Right atrium auricular region (tissue), 2 donors: ENCODE data around the gene EXOC6B. TPM values are rescaled to one million over a fixed set of nuclear protein-coding genes. Genes with fewer than 3 reads are reported as not detected.
"Not testable (repeated sequence)": the region's sequence is repeated elsewhere in the genome, so short reads cannot be mapped to it uniquely, and the experiment has no call there.

ENCODE experiments used
- DNase-seq: peaks from one replicate; pipeline ENCODE4 v3.0.0-alpha.2; 2019; ENCODE audit warnings: low spot score
- H3K27ac ChIP-seq, 2 donors: fragments of 200-600 bp; sonication (generic); 1 replicate in 1 of 2; 2 replicates in 1 of 2; pipeline ENCODE4 v1.5.1; 2016 to 2019
- H3K27me3 ChIP-seq, 2 donors: fragments of 200-600 bp; sonication (generic); one replicate each; pipeline versions ENCODE4 v1.5.1 to v1.6.0; 2017 to 2019
- H3K36me3 ChIP-seq: fragments of 200-600 bp; sonication (generic); one replicate; pipeline ENCODE4 v1.5.1; 2016
- H3K4me1 ChIP-seq, 2 donors: fragments of 200-600 bp; sonication (generic); one replicate each; pipeline versions ENCODE4 v1.5.1 to v1.6.0; 2017 to 2019
- H3K4me3 ChIP-seq, 2 donors: fragments of 200-600 bp; sonication (generic); 1 replicate in 1 of 2; 2 replicates in 1 of 2; pipeline ENCODE4 v1.5.1; 2017 to 2019; ENCODE audit warnings: mild to moderate bottlenecking in 1 of 2, moderate library complexity in 1 of 2
- H3K9me3 ChIP-seq, 2 donors: fragments of 200-600 bp; sonication (generic); one replicate each; pipeline ENCODE4 v1.5.1; 2019
- total RNA-seq, 2 donors: library from RNA; depleted of rRNA; stranded (reverse); fragments of >200 nt; gene quantifications; one replicate each; pipeline ENCODE4 v1.1.0, GENCODE V29; 2016
- TF ChIP-seq, protein P1 (sequence below), 2 donors: fragments of 200-600 bp; sonication (generic); IDR thresholded peaks; one replicate each; pipeline ENCODE4 v1.5.1; 2019; ENCODE audit warnings: antibody characterized with exemption in 2 of 2

Gene EXOC6B
- total RNA-seq, 2 donors from 2014 or later: 80.5 to 111 TPM

DNA sequence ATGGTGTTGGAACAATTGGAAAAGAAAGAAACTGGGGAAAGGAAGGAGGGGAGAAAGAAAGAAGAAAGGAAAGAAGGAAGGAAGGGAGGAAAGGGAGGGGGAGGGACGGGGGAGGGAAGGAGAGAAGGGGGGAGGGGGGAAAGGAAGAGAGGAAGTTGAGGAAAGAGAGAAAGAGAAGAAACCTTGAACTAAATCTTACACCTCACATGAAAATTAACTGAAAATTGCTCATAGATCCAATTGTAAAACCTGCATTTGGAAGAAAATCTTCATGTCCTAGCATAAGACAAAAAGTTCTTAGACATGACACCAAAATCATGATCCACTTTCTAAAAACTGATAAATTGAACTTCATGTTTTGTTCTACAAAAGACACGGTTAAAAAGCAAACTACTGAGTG, 163.8 kb downstream of the EXOC6B start:
- H3K27ac ChIP-seq: no peak overlapping the region
- TF ChIP-seq, protein P1, sequence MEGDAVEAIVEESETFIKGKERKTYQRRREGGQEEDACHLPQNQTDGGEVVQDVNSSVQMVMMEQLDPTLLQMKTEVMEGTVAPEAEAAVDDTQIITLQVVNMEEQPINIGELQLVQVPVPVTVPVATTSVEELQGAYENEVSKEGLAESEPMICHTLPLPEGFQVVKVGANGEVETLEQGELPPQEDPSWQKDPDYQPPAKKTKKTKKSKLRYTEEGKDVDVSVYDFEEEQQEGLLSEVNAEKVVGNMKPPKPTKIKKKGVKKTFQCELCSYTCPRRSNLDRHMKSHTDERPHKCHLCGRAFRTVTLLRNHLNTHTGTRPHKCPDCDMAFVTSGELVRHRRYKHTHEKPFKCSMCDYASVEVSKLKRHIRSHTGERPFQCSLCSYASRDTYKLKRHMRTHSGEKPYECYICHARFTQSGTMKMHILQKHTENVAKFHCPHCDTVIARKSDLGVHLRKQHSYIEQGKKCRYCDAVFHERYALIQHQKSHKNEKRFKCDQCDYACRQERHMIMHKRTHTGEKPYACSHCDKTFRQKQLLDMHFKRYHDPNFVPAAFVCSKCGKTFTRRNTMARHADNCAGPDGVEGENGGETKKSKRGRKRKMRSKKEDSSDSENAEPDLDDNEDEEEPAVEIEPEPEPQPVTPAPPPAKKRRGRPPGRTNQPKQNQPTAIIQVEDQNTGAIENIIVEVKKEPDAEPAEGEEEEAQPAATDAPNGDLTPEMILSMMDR (IDR thresholded peaks at IDR 0.05): no peak
- no peaks in the 10 kb centered on the region for H3K36me3 ChIP-seq
- peaks cover 0 to 15% of the 10 kb centered on the region in 2 donors for H3K9me3 ChIP-seq
- no peak overlapping the region for H3K4me3 ChIP-seq
- no peak for DNase-seq
- H3K4me1 ChIP-seq: no peaks in the 10 kb centered on the region
- no peaks in the 10 kb centered on the region for H3K27me3 ChIP-seq

DNA sequence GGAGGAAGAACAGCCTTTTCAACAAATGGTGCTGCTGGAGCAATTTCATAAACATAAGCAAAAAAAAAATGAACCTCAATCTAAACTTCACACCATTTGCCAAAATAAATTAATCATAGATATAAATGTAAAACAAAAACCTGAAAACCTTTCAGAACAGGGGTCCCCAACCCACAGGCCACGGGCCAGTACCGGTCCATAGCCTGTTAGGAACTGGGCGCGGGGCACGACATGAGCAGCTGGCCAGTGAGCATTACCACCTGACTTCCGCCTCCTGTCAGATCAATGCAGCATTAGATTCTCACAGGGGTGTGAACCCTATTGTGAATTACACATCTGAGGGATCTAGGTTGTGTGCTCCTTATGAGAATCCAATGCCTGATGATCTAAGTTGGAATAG, 176.0 kb downstream of the EXOC6B start:
- H3K4me1 ChIP-seq: no peaks in the 10 kb centered on the region
- H3K9me3 ChIP-seq: peaks cover 0 to 6% of the 10 kb centered on the region in 2 donors
- TF ChIP-seq, protein P1 (IDR thresholded peaks at IDR 0.05): no peak
- H3K27ac ChIP-seq: no peak overlapping the region
- no peaks in the 10 kb centered on the region for H3K36me3 ChIP-seq
- no peak overlapping the region for H3K4me3 ChIP-seq
- no peaks in the 10 kb centered on the region for H3K27me3 ChIP-seq
- no peak for DNase-seq

DNA sequence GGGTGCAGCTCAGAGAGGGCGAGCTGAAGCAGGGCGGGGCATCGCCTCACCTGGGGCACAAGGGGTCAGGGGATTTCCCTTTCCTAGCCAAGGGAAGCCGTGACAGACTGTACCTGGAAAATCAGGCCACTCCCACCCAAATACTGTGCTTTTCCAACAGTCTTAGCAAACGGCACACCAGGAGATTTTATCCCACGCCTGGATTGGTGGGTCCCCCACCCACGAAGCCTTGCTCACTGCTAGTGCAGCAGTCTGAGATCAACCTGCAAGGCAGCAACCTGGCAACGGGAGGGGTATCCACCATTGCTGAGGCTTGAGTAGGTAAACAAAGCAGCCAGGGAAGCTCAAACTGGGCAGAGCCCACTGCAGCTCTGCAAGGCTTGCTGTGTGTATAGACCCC, 184.6 kb downstream of the EXOC6B start:
- H3K4me3 ChIP-seq, H3K27me3 ChIP-seq, DNase-seq, H3K9me3 ChIP-seq, H3K36me3 ChIP-seq, H3K27ac ChIP-seq, H3K4me1 ChIP-seq: not testable (repeated sequence)

DNA sequence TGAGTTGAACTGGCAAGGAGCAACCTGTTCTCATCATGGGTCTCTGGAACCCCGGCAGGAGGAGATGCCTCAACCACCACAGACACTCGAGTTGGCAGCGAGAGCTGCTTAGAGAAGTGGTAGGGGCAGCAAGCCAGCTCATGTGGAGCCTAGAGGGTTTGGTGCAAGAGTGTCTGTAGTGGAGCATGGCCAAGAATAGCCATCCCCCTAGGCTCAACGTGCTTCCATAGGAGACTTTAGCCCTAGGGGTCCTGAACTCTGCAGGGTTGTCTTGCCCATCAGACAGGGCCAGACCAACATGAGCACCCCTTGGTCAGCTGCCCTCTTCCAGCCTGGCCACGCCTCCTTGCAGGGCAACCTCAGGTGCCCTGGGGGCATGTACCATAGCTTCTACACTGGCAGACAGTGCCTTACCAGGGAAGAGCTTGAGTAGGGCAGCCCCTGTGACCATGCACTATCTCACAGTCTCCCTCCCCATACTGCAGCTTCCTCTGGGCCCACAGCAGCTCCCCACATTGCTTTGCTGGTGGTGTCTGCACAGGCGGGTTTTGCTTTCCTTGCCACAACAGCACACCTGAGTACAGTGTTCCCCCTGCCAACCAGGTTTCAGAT, 187.1 kb downstream of the EXOC6B start:
- Histone ChIP-seq H3K27me3 (no peaks in the 10 kb centered on the region), H3K4me1 (peaks cover 0 to 6% of the 10 kb centered on the region in 2 donors), H3K9me3 (no peaks in the 10 kb centered on the region), H3K36me3 (no peaks in the 10 kb centered on the region), H3K27ac (no peak overlapping the region), H3K4me3 (no peak overlapping the region)
- TF ChIP-seq, protein P1 (IDR thresholded peaks at IDR 0.05): no peak
- no peak for DNase-seq

DNA sequence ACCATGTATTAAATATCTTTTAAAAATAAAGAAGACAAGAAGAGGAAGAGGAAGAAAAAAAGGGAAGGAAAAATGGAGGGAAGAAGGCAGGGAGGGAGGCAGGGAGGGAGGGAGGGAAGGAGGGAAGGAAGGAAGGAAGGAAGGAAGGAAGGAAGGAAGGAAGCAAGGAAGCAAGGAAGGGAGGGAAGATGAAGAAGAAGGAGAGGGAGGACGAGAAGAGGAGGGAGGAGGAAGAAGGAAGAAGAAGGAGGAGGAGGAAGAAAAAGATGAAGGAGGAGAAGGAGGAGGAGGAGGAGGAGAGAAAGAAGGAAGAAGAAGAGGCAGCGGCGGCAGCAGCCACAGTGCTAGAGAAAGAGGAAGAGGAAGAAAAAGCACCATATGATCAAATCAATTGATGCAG, 189.6 kb downstream of the EXOC6B start:
- peaks cover 0 to 6% of the 10 kb centered on the region in 2 donors for H3K4me1 ChIP-seq
- no peaks in the 10 kb centered on the region for H3K27me3 ChIP-seq
- no peak overlapping the region for H3K4me3 ChIP-seq
- no peak overlapping the region for H3K27ac ChIP-seq
- H3K9me3 ChIP-seq: no peaks in the 10 kb centered on the region
- no peak for DNase-seq
- TF ChIP-seq, protein P1 (IDR thresholded peaks at IDR 0.05): no peak
- no peaks in the 10 kb centered on the region for H3K36me3 ChIP-seq

DNA sequence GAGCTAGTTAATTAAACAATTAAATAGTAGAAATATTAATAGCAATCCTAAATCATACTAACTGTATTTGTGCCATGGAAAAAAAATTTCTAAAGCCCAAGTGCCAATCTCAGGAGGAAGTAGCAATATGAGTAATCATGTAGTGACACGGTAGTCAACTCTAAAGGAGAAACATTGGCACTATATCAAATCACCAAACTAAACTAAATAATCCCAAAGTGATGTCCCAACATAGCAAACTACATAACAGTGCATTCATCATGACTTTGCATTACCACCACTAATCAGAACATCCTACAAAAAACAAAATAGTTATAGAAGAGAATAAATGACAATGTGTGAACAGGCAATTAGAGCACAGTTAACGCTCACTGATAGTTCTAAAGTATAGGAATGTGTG, 195.1 kb downstream of the EXOC6B start:
- no peaks in the 10 kb centered on the region for H3K27me3 ChIP-seq
- H3K9me3 ChIP-seq: no peaks in the 10 kb centered on the region
- H3K4me3 ChIP-seq: no peak overlapping the region
- TF ChIP-seq, protein P1 (IDR thresholded peaks at IDR 0.05): no peak
- peaks cover 0 to 35% of the 10 kb centered on the region in 2 donors for H3K4me1 ChIP-seq
- DNase-seq: no peak
- no peak overlapping the region for H3K27ac ChIP-seq
- H3K36me3 ChIP-seq: no peaks in the 10 kb centered on the region
